HUES6 (cell line): Measurements from ENCODE around the gene PRKCE.

Experiments used
- H3K27ac ChIP-seq: 2 replicates; pipeline ENCODE4 v1.7.0; 2013; ENCODE audit warnings: low read depth, mild to moderate bottlenecking, low read length, inconsistent platforms
- H3K27me3 ChIP-seq: 2 replicates; pipeline ENCODE4 v1.6.1; 2013; ENCODE audit warnings: low read length; ENCODE audit not compliant: control insufficient read depth, insufficient read depth
- H3K36me3 ChIP-seq: 2 replicates; pipeline ENCODE4 v1.6.1; 2013; ENCODE audit warnings: low read length; ENCODE audit not compliant: control insufficient read depth, insufficient read depth
- H3K4me1 ChIP-seq: 2 replicates; pipeline ENCODE4 v1.6.1; 2013; ENCODE audit warnings: low read length; ENCODE audit not compliant: control insufficient read depth, insufficient read depth
- H3K4me3 ChIP-seq: 2 replicates; pipeline ENCODE4 v1.5.1; 2013; ENCODE audit warnings: low read depth, low read length
- H3K9ac ChIP-seq: one replicate; pipeline ENCODE4 v1.6.1; 2013; ENCODE audit warnings: mild to moderate bottlenecking, low read length
- H3K9me3 ChIP-seq: 2 replicates; pipeline ENCODE4 v1.6.1; 2013; ENCODE audit warnings: low read depth, low read length; ENCODE audit not compliant: control insufficient read depth, insufficient read depth

The PRKCE gene

GRCh38 chr2:45726188-45726587 is 74.7 kb downstream of the PRKCE start:
- H3K4me1 ChIP-seq, result peaks cover 6% of the 10 kb centered on the region; the same call in 1 of the 2 replicates
- no peaks in the 10 kb centered on the region for H3K27me3 ChIP-seq
- no peak overlapping the region for H3K27ac ChIP-seq
- H3K36me3 ChIP-seq, result no peaks in the 10 kb centered on the region
- no peak overlapping the region for H3K4me3 ChIP-seq
- no peaks in the 10 kb centered on the region for H3K9me3 ChIP-seq
- no peak overlapping the region for H3K9ac ChIP-seq

DNA sequence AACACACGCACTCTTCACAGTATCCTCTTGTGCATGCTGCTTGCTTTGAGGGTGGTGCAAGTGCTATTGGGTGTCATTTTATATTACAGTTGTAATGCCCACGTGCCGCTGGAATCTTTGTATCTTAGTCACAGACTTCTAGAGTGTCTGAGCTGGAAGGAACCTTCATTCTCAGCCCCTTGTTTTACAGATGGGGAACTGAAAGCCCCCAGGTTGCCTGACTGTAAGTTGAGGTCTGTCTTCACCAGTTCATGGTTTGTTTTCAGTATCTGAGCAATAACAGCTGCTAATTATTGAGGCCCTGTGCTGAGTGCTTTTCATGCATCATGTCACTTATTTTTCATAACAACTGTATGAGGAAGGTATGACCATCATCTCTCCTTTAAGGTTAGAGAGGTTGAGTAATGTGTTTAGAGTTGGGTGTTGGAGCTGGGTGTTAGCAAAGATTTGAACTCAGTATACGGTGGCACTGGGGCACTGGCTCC is 77.0 kb downstream of the PRKCE start:
- H3K36me3 ChIP-seq, result no peaks in the 10 kb centered on the region
- H3K27ac ChIP-seq, result no peak overlapping the region
- H3K4me3 ChIP-seq, result no peak overlapping the region
- no peak overlapping the region for H3K9ac ChIP-seq
- no peaks in the 10 kb centered on the region for H3K27me3 ChIP-seq
- peaks cover 16% of the 10 kb centered on the region for H3K4me1 ChIP-seq
- no peaks in the 10 kb centered on the region for H3K9me3 ChIP-seq

GRCh38 chr2:45729753-45730512 is 78.5 kb downstream of the PRKCE start:
- H3K27ac ChIP-seq, result no peak overlapping the region
- H3K36me3 ChIP-seq, result no peaks in the 10 kb centered on the region
- H3K27me3 ChIP-seq, result no peaks in the 10 kb centered on the region
- no peak overlapping the region for H3K9ac ChIP-seq
- H3K4me1 ChIP-seq, result peaks cover 18% of the 10 kb centered on the region
- no peak overlapping the region for H3K4me3 ChIP-seq
- no peaks in the 10 kb centered on the region for H3K9me3 ChIP-seq

GRCh38 chr2:45731141-45731540 is 79.7 kb downstream of the PRKCE start:
- H3K4me3 ChIP-seq, result no peak overlapping the region
- H3K4me1 ChIP-seq, result peaks cover 16% of the 10 kb centered on the region
- H3K27ac ChIP-seq, result no peak overlapping the region
- no peak overlapping the region for H3K9ac ChIP-seq
- no peaks in the 10 kb centered on the region for H3K9me3 ChIP-seq
- no peaks in the 10 kb centered on the region for H3K36me3 ChIP-seq
- no peaks in the 10 kb centered on the region for H3K27me3 ChIP-seq

DNA sequence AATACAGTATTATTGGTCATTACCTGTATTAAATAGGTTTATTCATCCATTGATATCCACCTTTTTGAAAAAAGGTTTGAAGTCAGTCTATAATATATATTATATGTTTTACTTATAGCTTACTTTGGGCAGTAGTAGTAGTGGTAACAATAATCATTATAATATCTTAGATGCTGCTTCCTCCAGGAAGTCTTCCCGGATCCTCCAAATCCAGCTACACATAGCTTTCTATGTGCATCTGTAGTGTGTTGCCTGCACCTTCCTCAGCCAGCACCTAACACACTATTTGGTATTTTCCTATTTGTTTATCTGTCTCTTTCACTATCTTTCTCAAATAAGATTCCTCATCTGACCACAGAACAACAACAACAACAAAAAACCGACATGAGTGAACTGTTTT is 81.0 kb downstream of the PRKCE start:
- H3K4me1 ChIP-seq, result peaks cover 16% of the 10 kb centered on the region
- H3K9me3 ChIP-seq, result no peaks in the 10 kb centered on the region
- H3K27ac ChIP-seq, result no peak overlapping the region
- no peak overlapping the region for H3K9ac ChIP-seq
- H3K36me3 ChIP-seq, result no peaks in the 10 kb centered on the region
- no peak overlapping the region for H3K4me3 ChIP-seq
- no peaks in the 10 kb centered on the region for H3K27me3 ChIP-seq

DNA sequence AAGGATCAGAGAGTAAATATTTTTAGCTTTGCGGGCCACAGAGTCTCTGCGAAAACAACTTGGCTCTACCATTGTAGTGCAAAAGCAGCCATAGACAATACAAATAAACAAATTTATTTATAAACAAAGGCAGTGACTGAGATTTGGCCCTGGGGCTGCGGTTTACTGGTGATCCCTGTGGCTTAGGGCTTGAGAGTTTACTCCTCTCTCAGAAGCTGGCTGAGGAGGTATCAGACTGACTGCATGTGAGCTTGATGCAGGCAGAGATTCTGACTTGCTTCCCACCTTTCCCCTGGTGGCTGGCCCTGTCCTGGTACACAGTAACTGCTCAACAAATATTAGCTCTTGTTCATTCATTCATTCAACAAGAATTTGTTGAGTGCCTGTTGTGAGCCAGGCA is 81.5 kb downstream of the PRKCE start:
- Histone ChIP-seq H3K9ac (no peak overlapping the region), H3K4me3 (no peak overlapping the region), H3K9me3 (no peaks in the 10 kb centered on the region), H3K4me1 (peaks cover 16% of the 10 kb centered on the region), H3K36me3 (no peaks in the 10 kb centered on the region), H3K27me3 (no peaks in the 10 kb centered on the region), H3K27ac (no peak overlapping the region)

DNA sequence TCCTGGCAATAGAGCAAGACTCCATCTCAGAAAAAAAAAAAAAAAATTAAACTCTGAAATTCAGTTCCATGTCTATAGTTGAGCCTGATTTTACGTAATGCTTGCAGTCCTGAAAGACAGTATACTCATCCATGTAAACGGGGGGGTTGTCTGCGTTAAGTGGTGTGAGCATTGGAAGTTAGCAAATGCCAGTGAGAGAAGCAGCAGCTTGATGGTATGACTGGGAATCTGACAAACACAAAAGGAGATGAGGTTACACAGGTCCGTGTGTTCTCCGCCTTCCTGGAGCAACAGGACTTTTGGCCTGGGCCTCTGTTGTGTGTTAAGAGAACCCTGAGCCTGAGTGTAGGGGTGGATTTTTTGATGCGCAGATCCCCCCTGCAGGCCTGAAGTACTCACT is 82.9 kb downstream of the PRKCE start:
- Histone ChIP-seq H3K9ac (no peak overlapping the region), H3K4me1 (peaks cover 16% of the 10 kb centered on the region), H3K36me3 (no peaks in the 10 kb centered on the region), H3K27ac (no peak overlapping the region), H3K9me3 (no peaks in the 10 kb centered on the region), H3K27me3 (no peaks in the 10 kb centered on the region), H3K4me3 (no peak overlapping the region)

DNA sequence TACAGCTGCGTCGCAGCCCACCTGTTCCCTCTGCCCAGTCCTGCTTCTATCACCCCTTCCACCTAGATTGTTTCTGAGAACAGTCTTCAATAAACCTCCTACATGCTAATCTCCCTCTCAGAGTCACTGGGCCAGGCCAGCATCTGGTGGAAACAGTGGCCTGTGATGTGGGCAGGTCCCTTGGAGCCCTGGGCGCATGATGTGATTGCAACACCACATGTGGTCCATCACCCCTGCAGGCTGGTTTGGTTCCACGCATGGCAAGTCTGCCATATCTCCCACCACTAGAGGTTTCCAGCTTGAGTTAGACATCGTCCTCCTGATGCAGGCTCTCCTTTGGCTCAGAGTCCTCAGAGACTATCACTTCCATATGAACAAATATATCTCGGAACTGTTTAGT is 83.5 kb downstream of the PRKCE start:
- Histone ChIP-seq H3K9ac (no peak overlapping the region), H3K4me1 (peaks cover 16% of the 10 kb centered on the region), H3K9me3 (no peaks in the 10 kb centered on the region), H3K27ac (no peak overlapping the region), H3K36me3 (no peaks in the 10 kb centered on the region), H3K27me3 (no peaks in the 10 kb centered on the region), H3K4me3 (no peak overlapping the region)

DNA sequence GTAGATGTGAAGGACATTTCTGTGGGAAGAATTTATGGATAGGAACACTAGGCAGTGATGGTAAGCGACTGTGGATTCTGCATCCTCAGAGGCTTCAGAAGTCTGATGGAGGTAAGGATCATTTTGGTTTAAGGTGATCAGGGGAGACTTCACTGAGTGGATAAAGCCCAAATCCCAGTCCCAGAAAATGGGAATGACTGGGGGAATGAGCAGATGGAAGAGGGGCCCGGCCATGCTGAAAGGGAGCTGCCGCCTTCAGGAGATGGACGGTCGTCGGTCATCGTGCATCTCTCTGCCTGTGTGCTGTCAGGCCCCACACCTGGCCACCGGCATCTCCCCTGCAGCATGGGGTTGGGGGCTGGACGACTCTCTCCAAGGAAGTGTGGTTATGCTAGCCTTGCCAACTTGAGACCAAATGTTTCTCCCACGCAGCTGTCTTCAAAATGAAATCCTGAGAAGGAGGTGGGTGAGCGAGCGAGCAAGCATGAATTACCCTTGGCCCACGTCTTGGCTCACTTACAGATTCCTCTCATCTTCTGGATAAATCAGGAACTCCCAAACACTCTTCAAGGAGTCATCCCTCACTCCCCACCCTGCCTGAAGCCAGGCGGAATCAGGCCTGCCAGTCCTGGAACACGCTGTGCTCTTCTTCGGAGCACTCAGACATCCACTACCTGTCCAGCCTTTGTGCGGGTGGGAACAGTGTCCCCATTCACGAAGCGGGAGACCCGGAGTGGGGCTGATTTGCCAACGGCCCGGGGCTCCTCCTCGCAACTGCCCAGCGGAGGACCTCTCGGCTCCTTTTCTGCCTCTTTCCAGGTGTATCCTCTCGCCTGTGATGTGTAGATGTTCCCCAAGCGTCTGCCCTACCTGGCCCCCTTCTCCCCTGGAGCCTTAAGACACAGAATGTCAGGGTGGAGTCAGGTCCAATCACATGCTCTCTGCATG is 85.6 kb downstream of the PRKCE start:
- Histone ChIP-seq H3K36me3 (no peaks in the 10 kb centered on the region), H3K4me1 (peaks cover 20% of the 10 kb centered on the region), H3K4me3 (no peak overlapping the region), H3K9me3 (no peaks in the 10 kb centered on the region), H3K27me3 (no peaks in the 10 kb centered on the region), H3K27ac (no peak overlapping the region), H3K9ac (no peak overlapping the region)

DNA sequence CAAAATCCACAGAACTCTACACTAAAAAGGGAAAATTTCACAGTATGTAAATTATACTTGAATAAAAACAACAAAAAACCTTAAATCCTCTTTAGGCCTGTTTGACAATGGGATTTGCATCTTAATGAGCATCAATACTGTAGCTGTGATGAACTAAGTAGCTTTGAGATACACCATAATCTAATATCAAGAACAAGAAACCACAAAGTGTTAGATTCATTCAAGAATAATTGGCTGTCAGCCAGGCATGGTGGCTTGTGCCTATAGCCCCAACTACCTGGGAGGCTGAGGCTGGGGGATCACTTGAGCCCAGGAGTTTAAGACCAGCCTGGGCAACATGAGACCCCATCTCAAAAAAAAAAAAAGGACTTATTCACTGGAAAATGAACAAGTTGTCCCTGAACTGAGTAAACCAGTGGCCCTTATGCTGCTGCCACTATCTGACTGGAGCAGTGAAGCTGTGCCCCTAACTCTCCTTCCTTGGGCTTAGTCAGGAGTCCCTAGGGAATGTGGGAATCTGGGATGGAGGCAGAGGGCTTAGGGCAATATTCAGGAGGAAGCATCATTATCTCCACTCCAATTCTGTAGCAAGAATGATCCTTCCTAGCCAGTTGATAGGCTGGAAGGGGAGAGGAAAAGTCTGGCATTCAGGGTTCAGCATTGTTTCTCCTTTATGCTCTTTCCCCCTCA is 88.5 kb downstream of the PRKCE start:
- Histone ChIP-seq H3K4me1 (peaks cover 7% of the 10 kb centered on the region; the same call in 1 of the 2 replicates), H3K27me3 (no peaks in the 10 kb centered on the region), H3K9me3 (no peaks in the 10 kb centered on the region), H3K27ac (no peak overlapping the region), H3K36me3 (no peaks in the 10 kb centered on the region), H3K9ac (no peak overlapping the region), H3K4me3 (no peak overlapping the region)
